Calu3 (cell line): Measurements from ENCODE around the gene ITCH. TPM values are rescaled to one million over a fixed set of nuclear protein-coding genes. Genes with fewer than 3 reads are reported as not detected.
"Not testable (repeated sequence)": the region's sequence is repeated elsewhere in the genome, so short reads cannot be mapped to it uniquely, and the experiment has no call there.

Experiments used
- BruUV-seq: library from RNA; stranded (reverse); fragments of 400-500 nt; replicated peaks from 2 replicates; lab custom pipeline; 2021; lab: Mats Ljungman, UMichigan
- CTCF ChIA-PET: fragments of 300-600 bp; sonication (Branson Sonifier 250); formaldehyde crosslinking; loops from one replicate; lab custom pipeline; 2022; ENCODE audit warnings: antibody characterized with exemption; lab: Charles Lee
- DNase-seq: peaks from one replicate; pipeline ENCODE4 v3.0.0; 2022
- H3K27ac Mint-ChIP-seq: one replicate; pipeline ENCODE4 v1.8.0; 2022; ENCODE audit warnings: mixed read lengths; ENCODE audit not compliant: unreplicated experiment
- H3K27me3 Mint-ChIP-seq: one replicate; pipeline ENCODE4 v1.8.0; 2022; ENCODE audit warnings: mixed read lengths; ENCODE audit not compliant: unreplicated experiment
- H3K36me3 Mint-ChIP-seq: one replicate; pipeline ENCODE4 v1.8.0; 2022; ENCODE audit warnings: mild to moderate bottlenecking, moderate library complexity, mixed read lengths; ENCODE audit not compliant: insufficient read depth, unreplicated experiment
- H3K4me1 Mint-ChIP-seq: one replicate; pipeline ENCODE4 v1.8.0; 2022; ENCODE audit warnings: mild to moderate bottlenecking, low read depth, mixed read lengths; ENCODE audit not compliant: unreplicated experiment
- H3K4me3 Mint-ChIP-seq: one replicate; pipeline ENCODE4 v1.8.0; 2022; ENCODE audit warnings: mild to moderate bottlenecking, low read depth, moderate library complexity, mixed read lengths; ENCODE audit not compliant: unreplicated experiment
- H3K9me3 Mint-ChIP-seq: one replicate; pipeline ENCODE4 v1.8.0; 2022; ENCODE audit warnings: low read depth, mixed read lengths; ENCODE audit not compliant: unreplicated experiment
- intact Hi-C: fragments of 100-400 bp; cut with micrococcal nuclease; formaldehyde crosslinking; loops from one replicate; pipeline ENCODE4 v1.10.0; 2022; ENCODE audit not compliant: unreplicated experiment
- total RNA-seq: library from RNA; stranded (reverse); gene quantifications from 2 replicates; pipeline ENCODE4 v1.2.3, GENCODE V29; 2022
- TF ChIP-seq, protein P1 (sequence below): fragments of 200-600 bp; IDR thresholded peaks from one replicate; pipeline ENCODE4 v1.8.0; 2022; ENCODE audit warnings: antibody characterized with exemption; ENCODE audit not compliant: unreplicated experiment

The ITCH gene
- total RNA-seq, 1 experiment from 2014 or later, result 91.6 TPM

DNA sequence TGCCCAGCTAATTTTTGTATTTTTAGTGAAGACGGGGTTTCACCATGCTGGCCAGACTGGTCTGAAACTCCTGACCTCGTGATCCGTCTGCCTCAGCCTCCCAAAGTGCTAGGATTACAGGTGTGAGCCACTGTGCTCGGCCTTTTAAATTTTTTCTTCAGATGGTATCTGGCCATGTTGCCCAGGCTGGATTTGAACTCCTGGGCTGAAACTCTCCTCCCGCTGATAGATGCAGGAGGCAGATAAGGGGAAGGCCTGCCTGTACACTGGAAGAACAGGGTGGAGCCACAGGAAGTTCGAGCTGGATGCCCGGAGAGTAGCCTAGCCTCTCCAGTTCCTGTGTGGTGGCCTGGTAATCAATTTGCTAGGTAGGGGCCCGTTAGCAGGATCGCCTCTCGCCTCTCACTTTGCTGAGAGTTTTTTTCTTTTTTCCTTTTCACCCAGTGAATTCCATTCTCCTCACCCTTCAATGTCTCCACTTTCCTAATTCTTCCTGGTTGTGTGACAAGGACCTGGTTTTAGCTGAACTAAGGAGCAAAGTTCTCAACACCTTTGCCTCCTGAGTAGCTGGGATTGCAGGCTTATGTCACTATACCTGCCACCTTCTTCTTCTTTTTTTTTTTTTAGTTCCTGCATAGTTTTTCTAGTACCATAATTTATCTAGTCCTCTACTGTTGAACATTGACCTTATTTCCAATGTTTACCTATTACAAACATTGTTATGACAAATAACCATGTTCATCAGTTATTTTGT is 19.4 kb upstream of the ITCH start:
- intact Hi-C loops, result no loop called here
- no peaks in the 10 kb centered on the region for H3K36me3 Mint-ChIP-seq
- no peak for DNase-seq

DNA sequence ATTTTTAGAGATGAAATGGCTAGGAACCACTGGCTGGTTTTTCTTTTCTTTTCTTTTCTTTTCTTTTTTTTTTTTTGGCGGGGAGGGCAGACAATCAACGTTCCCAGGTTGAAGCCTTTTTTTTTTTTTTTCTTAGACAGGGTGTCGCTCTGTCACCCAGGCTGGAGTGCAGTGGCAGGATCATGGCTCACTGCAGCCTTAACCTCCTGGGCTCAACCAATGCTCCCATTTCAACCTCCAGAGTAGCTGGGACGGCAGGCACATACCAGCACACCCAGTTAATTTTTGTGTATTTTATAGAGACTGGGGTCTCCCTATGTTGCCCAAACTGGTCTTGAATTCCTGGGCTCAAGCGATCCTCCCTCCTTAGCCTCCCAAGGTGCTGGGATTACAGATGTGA is 18.8 kb upstream of the ITCH start:
- BruUV-seq, result no TSS peak
- Mint-ChIP-seq H3K27me3 (no peaks in the 10 kb centered on the region), H3K9me3 (no peaks in the 10 kb centered on the region), H3K36me3 (no peaks in the 10 kb centered on the region), H3K4me3 (no peak overlapping the region), H3K27ac (no peak overlapping the region), H3K4me1 (peaks cover 12% of the 10 kb centered on the region)
- TF ChIP-seq, protein P1, sequence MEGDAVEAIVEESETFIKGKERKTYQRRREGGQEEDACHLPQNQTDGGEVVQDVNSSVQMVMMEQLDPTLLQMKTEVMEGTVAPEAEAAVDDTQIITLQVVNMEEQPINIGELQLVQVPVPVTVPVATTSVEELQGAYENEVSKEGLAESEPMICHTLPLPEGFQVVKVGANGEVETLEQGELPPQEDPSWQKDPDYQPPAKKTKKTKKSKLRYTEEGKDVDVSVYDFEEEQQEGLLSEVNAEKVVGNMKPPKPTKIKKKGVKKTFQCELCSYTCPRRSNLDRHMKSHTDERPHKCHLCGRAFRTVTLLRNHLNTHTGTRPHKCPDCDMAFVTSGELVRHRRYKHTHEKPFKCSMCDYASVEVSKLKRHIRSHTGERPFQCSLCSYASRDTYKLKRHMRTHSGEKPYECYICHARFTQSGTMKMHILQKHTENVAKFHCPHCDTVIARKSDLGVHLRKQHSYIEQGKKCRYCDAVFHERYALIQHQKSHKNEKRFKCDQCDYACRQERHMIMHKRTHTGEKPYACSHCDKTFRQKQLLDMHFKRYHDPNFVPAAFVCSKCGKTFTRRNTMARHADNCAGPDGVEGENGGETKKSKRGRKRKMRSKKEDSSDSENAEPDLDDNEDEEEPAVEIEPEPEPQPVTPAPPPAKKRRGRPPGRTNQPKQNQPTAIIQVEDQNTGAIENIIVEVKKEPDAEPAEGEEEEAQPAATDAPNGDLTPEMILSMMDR, result no peak
- CTCF ChIA-PET, result no interaction called here
- intact Hi-C loops, result no loop called here
- DNase-seq, result no peak

More for the DNA sequence above, 19.4 kb upstream of the ITCH start:
- TF ChIP-seq, protein P1, result no peak
- no TSS peak for BruUV-seq
- no peak overlapping the region for H3K4me3 Mint-ChIP-seq
- H3K4me1 Mint-ChIP-seq, result peaks cover 10% of the 10 kb centered on the region
- no peaks in the 10 kb centered on the region for H3K9me3 Mint-ChIP-seq
- H3K27me3 Mint-ChIP-seq, result no peaks in the 10 kb centered on the region
- H3K27ac Mint-ChIP-seq, result no peak overlapping the region
- CTCF ChIA-PET, result no interaction called here

DNA sequence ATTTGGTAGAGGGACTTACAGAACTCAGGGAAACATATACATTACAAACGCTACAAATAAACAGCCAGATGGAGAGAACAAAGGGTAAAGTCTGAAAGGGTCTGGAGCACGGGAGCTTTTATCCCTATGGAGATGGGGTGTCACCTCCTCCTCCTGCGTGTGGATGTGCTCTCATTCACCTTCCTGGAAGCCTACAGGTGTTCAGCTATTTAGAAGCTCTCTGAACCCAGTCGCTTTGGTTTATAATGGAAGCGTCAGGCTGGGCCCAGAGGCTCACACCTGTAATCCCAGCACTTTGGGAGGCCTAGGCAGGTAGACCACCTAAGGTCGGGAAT is 17.7 kb upstream of the ITCH start:
- Mint-ChIP-seq H3K4me3 (no peak overlapping the region), H3K27ac (no peak overlapping the region), H3K4me1 (peaks cover 23% of the 10 kb centered on the region), H3K27me3 (no peaks in the 10 kb centered on the region), H3K9me3 (no peaks in the 10 kb centered on the region), H3K36me3 (no peaks in the 10 kb centered on the region)
- no peak for DNase-seq
- TF ChIP-seq, protein P1, result no peak
- intact Hi-C loops, result no loop called here
- CTCF ChIA-PET, result interaction anchor here (1.0 to 1.3 kb wide), 2 partner anchors 10 to 17 kb away, joined by 4 read pairs; no protein-coding TSS in a partner anchor
- no TSS peak for BruUV-seq

DNA sequence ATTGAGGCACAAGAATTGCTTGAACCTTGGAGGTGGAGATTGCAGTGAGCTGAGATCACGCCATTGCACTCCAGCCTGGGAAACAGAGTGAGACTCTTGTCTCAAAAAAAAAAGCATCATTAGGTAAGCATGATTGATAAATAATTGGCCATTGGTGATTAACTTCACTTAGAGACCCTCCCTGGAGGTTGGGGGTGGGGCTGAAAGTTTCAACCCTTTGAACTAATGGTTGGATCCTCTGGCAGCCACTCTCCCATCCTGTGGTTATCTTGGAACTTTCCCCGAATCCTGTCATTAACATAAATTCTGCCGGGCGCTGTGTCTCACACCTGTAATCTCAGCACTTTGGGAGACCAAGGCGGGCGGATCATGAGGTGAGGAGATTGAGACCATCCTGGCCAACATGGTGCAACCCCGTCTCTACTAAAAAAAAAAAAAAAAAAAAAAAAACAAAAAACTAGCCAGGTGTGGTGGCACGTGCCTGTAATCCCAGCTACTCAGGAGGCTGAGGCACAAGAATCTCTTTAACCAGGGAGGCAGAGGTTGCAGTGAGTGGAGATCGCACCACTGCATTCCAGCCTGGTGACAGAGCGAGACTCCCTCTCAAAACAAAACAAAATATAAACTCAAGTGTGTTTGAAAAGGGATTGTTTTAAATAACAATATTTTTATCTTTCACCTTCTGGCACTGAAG is 17.1 kb upstream of the ITCH start:
- H3K9me3 Mint-ChIP-seq, DNase-seq, H3K36me3 Mint-ChIP-seq, H3K4me3 Mint-ChIP-seq, H3K27ac Mint-ChIP-seq, H3K27me3 Mint-ChIP-seq, BruUV-seq, intact Hi-C loops: not testable (repeated sequence)
- H3K4me1 Mint-ChIP-seq, result peaks cover 23% of the 10 kb centered on the region
- CTCF ChIA-PET, result interaction anchor here (0.6 to 1.3 kb wide), 4 partner anchors 10 to 393 kb away, joined by 3 to 4 read pairs (median 4); no protein-coding TSS in a partner anchor

DNA sequence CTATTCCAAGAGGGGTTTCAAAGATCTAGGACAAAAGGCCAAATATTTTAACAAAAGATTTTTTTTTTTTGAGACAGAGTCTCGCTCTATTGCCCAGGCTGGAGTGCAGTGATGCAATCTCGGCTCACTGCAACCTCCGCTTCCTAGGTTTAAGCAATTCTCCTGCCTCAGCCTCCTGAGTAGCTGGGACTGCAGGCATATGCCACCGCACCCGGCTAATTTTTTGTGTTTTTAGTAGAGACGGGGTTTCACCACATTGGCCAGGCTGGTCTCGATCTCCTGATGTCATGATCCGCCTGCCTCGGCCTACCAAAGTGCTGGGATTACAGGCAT is 16.6 kb upstream of the ITCH start:
- H3K36me3 Mint-ChIP-seq, DNase-seq, BruUV-seq, H3K4me3 Mint-ChIP-seq, intact Hi-C loops, H3K27me3 Mint-ChIP-seq, H3K9me3 Mint-ChIP-seq, H3K27ac Mint-ChIP-seq: not testable (repeated sequence)
- CTCF ChIA-PET, result interaction anchor here (0.6 to 1.3 kb wide), 3 partner anchors 11 to 393 kb away, joined by 3 to 4 read pairs (median 3); no protein-coding TSS in a partner anchor
- H3K4me1 Mint-ChIP-seq, result peaks cover 23% of the 10 kb centered on the region
